DOHH2 (cell line): ENCODE data around the gene RUFY1.
"Not testable (repeated sequence)": the region's sequence is repeated elsewhere in the genome, so short reads cannot be mapped to it uniquely, and the experiment has no call there.

Experiments used
- H3F3A ChIP-seq: fragments of 200-600 bp; sonication (generic), shearing (Covaris generic); 2 replicates; pipeline ENCODE4 v1.6.0; 2016; ENCODE audit warnings: antibody characterized with exemption, mild to moderate bottlenecking; ENCODE audit not compliant: control insufficient read depth, insufficient read depth
- H3K27ac ChIP-seq: fragments of 200-600 bp; sonication (generic); 2 replicates; pipeline ENCODE4 v1.5.1; 2014; ENCODE audit warnings: low read depth, mild to moderate bottlenecking, low read length, moderate library complexity
- H3K27me3 ChIP-seq: fragments of 200-600 bp; sonication (generic); 2 replicates; pipeline ENCODE4 v1.6.1; 2014; ENCODE audit warnings: mild to moderate bottlenecking, low read length, mixed read lengths; ENCODE audit not compliant: control insufficient read depth
- H3K36me3 ChIP-seq: fragments of 200-600 bp; sonication (generic); 2 replicates; pipeline ENCODE4 v1.6.1; 2014; ENCODE audit warnings: mild to moderate bottlenecking, low read length, moderate library complexity, mixed read lengths; ENCODE audit not compliant: control insufficient read depth
- H3K4me1 ChIP-seq: fragments of 200-600 bp; sonication (generic); 2 replicates; pipeline ENCODE4 v1.6.1; 2014; ENCODE audit warnings: mild to moderate bottlenecking, low read length, mixed read lengths; ENCODE audit not compliant: control insufficient read depth
- H3K4me2 ChIP-seq: fragments of 200-600 bp; sonication (generic); 2 replicates; pipeline ENCODE4 v1.6.0; 2014; ENCODE audit warnings: mild to moderate bottlenecking, low read length, moderate library complexity
- H3K4me3 ChIP-seq: fragments of 200-600 bp; sonication (generic); 2 replicates; pipeline ENCODE4 v1.5.1; 2014; ENCODE audit warnings: mild to moderate bottlenecking, low read length, mixed read lengths
- H3K79me2 ChIP-seq: fragments of 200-600 bp; sonication (generic); 2 replicates; pipeline ENCODE4 v1.6.1; 2014; ENCODE audit warnings: mild to moderate bottlenecking, low read length, mixed read lengths; ENCODE audit not compliant: control insufficient read depth
- H3K9me2 ChIP-seq: fragments of 200-600 bp; sonication (generic); replicated peaks from 2 replicates; pipeline ENCODE4 v1.6.1; 2014; ENCODE audit warnings: mild to moderate bottlenecking, low read length, mixed read lengths; ENCODE audit not compliant: control insufficient read depth
- H3K9me3 ChIP-seq: fragments of 200-600 bp; sonication (generic); 2 replicates; pipeline ENCODE4 v1.6.1; 2014; ENCODE audit warnings: antibody characterized with exemption, low read length, mixed read lengths; ENCODE audit not compliant: control insufficient read depth, insufficient read depth
- H4K20me1 ChIP-seq: fragments of 200-600 bp; sonication (generic); 2 replicates; pipeline ENCODE4 v1.6.0; 2014; ENCODE audit warnings: low read depth, mild to moderate bottlenecking, antibody characterized with exemption, low read length, moderate library complexity; ENCODE audit not compliant: control insufficient read depth, insufficient read depth
- EZH2phosphoT487 ChIP-seq: fragments of 200-600 bp; sonication (generic); IDR thresholded peaks from 2 replicates; pipeline ENCODE4 v1.6.1; 2017; ENCODE audit warnings: borderline replicate concordance, mild to moderate bottlenecking, antibody characterized with exemption, low read length, moderate library complexity, mixed read lengths
- TF ChIP-seq, protein P1 (sequence below): fragments of 200-600 bp; sonication (generic); IDR thresholded peaks from one replicate; pipeline ENCODE4 v1.5.1; 2014; ENCODE audit warnings: antibody characterized with exemption, mild to moderate bottlenecking, low read depth, low read length; ENCODE audit not compliant: poor library complexity, severe bottlenecking

RUFY1 gene

DNA sequence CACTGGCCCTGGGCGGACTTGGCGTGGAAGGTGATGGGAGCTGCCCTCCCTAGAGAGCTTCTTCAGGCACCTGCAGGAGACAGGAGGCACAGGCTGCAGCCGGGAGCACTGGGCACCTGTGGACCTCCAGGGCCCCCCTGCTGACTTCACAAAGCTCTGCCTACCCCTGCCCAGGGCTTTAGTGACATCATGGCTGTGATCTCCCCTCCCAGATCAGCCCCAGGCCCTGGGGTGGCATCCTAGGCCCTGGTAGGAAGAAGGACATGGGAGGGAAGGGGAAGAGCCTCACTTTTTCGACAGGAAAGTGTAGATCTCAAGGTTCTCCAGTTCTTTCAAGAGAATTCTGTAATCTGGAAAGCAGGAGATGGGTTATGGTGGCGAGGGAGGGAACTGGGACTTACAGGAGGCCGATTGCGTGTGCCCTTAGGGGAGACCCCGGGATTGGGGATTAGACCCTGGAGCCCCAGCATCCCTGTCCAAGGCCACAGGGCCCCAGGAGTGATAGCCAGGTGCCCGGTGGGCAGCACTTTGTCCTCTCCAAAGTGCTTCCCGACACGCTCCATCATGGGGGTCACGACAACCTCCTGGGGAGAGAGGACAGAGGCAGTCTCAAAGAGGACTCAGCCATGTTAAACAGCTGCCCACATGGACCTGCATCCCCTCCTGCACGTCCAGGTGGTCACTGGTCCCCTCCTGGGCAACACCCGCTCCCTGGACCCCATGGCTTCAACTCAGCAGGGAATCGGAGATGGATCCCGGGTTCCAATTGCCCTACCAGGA lies 93.0 kb downstream of the RUFY1 start:
- not testable (repeated sequence) for H3K4me1 ChIP-seq, H3K9me2 ChIP-seq, H3K4me2 ChIP-seq, H3K36me3 ChIP-seq, H3K27me3 ChIP-seq, H3K9me3 ChIP-seq, H3K27ac ChIP-seq, H3F3A ChIP-seq, H4K20me1 ChIP-seq, H3K79me2 ChIP-seq, H3K4me3 ChIP-seq

DNA sequence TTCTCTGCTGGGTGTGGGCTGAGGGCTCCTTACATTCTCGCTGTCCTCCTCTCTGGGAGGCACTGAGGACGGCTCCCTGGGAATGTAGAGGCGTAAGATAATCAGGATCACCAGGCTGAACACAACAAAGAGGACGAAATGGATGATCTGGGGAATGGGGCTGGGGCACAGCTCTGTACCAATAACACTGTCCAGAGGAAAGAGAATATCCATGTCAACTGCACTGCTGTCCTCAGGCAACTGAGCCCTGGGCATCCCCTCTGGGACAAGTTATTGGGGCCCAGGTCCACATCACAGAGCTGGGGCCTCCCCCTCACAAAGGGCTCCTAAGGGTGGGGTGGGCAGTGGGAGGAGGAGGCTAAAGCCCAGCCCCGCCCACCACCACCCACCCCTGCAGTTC lies 94.4 kb downstream of the RUFY1 start:
- H3K27ac ChIP-seq, H3K4me2 ChIP-seq, H3K79me2 ChIP-seq, H4K20me1 ChIP-seq, H3K36me3 ChIP-seq, H3F3A ChIP-seq, H3K4me1 ChIP-seq, H3K9me2 ChIP-seq, H3K9me3 ChIP-seq, H3K4me3 ChIP-seq, H3K27me3 ChIP-seq: not testable (repeated sequence)

- no peaks in the 10 kb centered on the region for H4K20me1 ChIP-seq
- no peaks in the 10 kb centered on the region for H3F3A ChIP-seq
- H3K4me1 ChIP-seq = no peaks in the 10 kb centered on the region
- H3K4me2 ChIP-seq = no peak overlapping the region
- TF ChIP-seq, protein P1, sequence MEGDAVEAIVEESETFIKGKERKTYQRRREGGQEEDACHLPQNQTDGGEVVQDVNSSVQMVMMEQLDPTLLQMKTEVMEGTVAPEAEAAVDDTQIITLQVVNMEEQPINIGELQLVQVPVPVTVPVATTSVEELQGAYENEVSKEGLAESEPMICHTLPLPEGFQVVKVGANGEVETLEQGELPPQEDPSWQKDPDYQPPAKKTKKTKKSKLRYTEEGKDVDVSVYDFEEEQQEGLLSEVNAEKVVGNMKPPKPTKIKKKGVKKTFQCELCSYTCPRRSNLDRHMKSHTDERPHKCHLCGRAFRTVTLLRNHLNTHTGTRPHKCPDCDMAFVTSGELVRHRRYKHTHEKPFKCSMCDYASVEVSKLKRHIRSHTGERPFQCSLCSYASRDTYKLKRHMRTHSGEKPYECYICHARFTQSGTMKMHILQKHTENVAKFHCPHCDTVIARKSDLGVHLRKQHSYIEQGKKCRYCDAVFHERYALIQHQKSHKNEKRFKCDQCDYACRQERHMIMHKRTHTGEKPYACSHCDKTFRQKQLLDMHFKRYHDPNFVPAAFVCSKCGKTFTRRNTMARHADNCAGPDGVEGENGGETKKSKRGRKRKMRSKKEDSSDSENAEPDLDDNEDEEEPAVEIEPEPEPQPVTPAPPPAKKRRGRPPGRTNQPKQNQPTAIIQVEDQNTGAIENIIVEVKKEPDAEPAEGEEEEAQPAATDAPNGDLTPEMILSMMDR = no peak
- TF ChIP-seq EZH2phosphoT487 = no peak
- H3K4me3 ChIP-seq = no peak overlapping the region
- no peaks in the 10 kb centered on the region for H3K9me2 ChIP-seq
- no peaks in the 10 kb centered on the region for H3K36me3 ChIP-seq
- no peaks in the 10 kb centered on the region for H3K27me3 ChIP-seq
- no peaks in the 10 kb centered on the region for H3K79me2 ChIP-seq
- H3K27ac ChIP-seq = no peak overlapping the region
- H3K9me3 ChIP-seq = no peaks in the 10 kb centered on the region
These were observed 98.1 kb downstream of the RUFY1 start for GRCh38 chr5:179648410-179648809.

DNA sequence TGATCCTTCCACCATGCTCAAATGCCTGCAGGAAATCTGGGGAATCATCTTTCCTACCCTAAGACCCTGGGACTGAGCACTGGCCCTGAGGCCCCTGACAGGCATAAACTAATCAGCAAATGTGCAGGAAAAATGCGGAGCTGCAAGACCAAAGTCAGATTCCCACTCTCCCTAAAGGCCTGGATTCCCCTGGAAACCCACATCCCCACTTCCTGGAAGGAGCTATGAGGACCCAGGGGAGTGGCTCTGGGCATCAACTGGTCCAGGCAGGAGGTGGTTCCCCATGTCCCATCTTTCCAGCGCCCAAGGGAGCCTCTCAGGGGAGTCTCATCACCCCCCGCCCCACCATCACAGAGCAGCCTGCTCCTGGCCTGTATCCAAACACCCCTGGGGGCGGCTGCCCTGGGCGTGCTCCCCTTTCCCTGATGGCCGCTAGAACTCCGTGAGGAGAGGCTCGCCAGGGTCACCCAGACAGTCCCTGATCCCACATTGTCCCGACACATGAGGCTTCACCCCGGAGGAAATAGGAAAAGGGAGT lies 98.9 kb downstream of the RUFY1 start:
- not testable (repeated sequence) for H3K4me3 ChIP-seq, H3F3A ChIP-seq, H3K27me3 ChIP-seq, H3K4me1 ChIP-seq, H3K9me3 ChIP-seq, H3K79me2 ChIP-seq, H3K9me2 ChIP-seq, H3K36me3 ChIP-seq, H3K27ac ChIP-seq, H4K20me1 ChIP-seq, H3K4me2 ChIP-seq

DNA sequence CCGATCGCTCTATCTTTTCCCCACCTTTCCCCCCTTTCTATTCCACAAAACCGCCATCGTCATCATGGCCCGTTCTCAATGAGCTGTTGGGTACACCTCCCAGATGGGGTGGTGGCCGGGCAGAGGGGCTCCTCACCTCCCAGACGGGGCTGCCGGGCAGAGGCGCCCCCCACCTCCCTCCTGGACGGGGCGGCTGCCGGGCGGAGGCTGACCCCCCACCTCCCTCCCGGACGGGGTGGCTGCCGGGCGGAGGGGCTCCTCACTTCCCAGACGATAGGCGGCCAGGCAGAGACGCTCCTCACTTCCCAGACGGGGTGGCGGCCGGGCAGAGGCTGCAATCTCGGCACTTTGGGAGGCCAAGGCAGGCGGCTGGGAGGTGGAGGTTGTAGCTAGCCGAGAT lies 99.9 kb downstream of the RUFY1 start:
- H3K9me2 ChIP-seq, H4K20me1 ChIP-seq, H3K4me2 ChIP-seq, H3K27me3 ChIP-seq, H3K79me2 ChIP-seq, H3K4me1 ChIP-seq, H3K9me3 ChIP-seq, H3K27ac ChIP-seq, H3K36me3 ChIP-seq, H3F3A ChIP-seq, H3K4me3 ChIP-seq: not testable (repeated sequence)

GRCh38 chr5:179653135-179653534 lies 102.8 kb downstream of the RUFY1 start:
- not testable (repeated sequence) for H3K4me1 ChIP-seq, H3F3A ChIP-seq, H4K20me1 ChIP-seq, H3K9me2 ChIP-seq, H3K79me2 ChIP-seq, H3K27me3 ChIP-seq, H3K4me2 ChIP-seq, H3K27ac ChIP-seq, H3K36me3 ChIP-seq, H3K9me3 ChIP-seq, H3K4me3 ChIP-seq

GRCh38 chr5:179657302-179658178 lies 107.2 kb downstream of the RUFY1 start:
- not testable (repeated sequence) for H3K27me3 ChIP-seq, H3F3A ChIP-seq, H3K9me3 ChIP-seq, H3K4me1 ChIP-seq, H3K27ac ChIP-seq, H3K36me3 ChIP-seq, H3K79me2 ChIP-seq, H4K20me1 ChIP-seq, H3K9me2 ChIP-seq
- Histone ChIP-seq H3K4me2 (peak overlapping the region; percentile 56), H3K4me3 (peak overlapping the region; percentile 55)
